Mesendoderm (in vitro differentiated cells): ENCODE results near the gene RNF141.

Experiments
- DNase-seq: peaks from one replicate; pipeline ENCODE4 v3.0.0; 2013
- H2AK5ac ChIP-seq: 2 replicates; pipeline ENCODE4 v1.6.1; 2013; ENCODE audit warnings: low read length, inconsistent platforms
- H2BK120ac ChIP-seq: 2 replicates; pipeline ENCODE4 v1.6.1; 2013; ENCODE audit warnings: low read depth, mild to moderate bottlenecking, low read length, moderate library complexity, mixed read lengths
- H2BK15ac ChIP-seq: replicated peaks from 2 replicates; pipeline ENCODE4 v1.6.1; 2013; ENCODE audit warnings: low read depth, mild to moderate bottlenecking, moderate library complexity
- H2BK5ac ChIP-seq: 2 replicates; pipeline ENCODE4 v1.6.1; 2013; ENCODE audit warnings: low read length, inconsistent platforms
- H3K18ac ChIP-seq: 2 replicates; pipeline ENCODE4 v1.6.1; 2013; ENCODE audit warnings: mild to moderate bottlenecking, low read length, mixed read lengths
- H3K23ac ChIP-seq: one replicate; pipeline ENCODE4 v1.6.1; 2013; ENCODE audit warnings: low read length
- H3K27ac ChIP-seq: 2 replicates; pipeline ENCODE4 v1.5.1; 2013; ENCODE audit warnings: low read depth, mild to moderate bottlenecking, inconsistent platforms, low read length, moderate library complexity
- H3K27me3 ChIP-seq: 2 replicates; pipeline ENCODE4 v1.6.1; 2013; ENCODE audit warnings: low read length, control low read depth, mild to moderate bottlenecking, inconsistent platforms; ENCODE audit not compliant: insufficient read depth, poor library complexity
- H3K36me3 ChIP-seq: 2 replicates; pipeline ENCODE4 v1.6.1; 2013; ENCODE audit warnings: low read length, inconsistent platforms; ENCODE audit not compliant: control insufficient read depth, insufficient read depth
- H3K4ac ChIP-seq: one replicate; pipeline ENCODE4 v1.6.1; 2013; ENCODE audit warnings: low read depth, mild to moderate bottlenecking, low read length, moderate library complexity
- H3K4me1 ChIP-seq: 2 replicates; pipeline ENCODE4 v1.6.1; 2013; ENCODE audit warnings: low read depth, low read length, inconsistent platforms; ENCODE audit not compliant: control insufficient read depth
- H3K4me2 ChIP-seq: 2 replicates; pipeline ENCODE4 v1.6.1; 2013; ENCODE audit warnings: low read length
- H3K4me3 ChIP-seq: 2 replicates; pipeline ENCODE4 v1.5.1; 2013; ENCODE audit warnings: mild to moderate bottlenecking, low read length
- H3K56ac ChIP-seq: one replicate; pipeline ENCODE4 v1.6.1; 2013; ENCODE audit warnings: low read length
- H3K79me1 ChIP-seq: 2 replicates; pipeline ENCODE4 v1.6.1; 2013; ENCODE audit warnings: low read length, inconsistent platforms
- H3K79me2 ChIP-seq: 2 replicates; pipeline ENCODE4 v1.6.1; 2013; ENCODE audit warnings: mild to moderate bottlenecking, low read length; ENCODE audit not compliant: control insufficient read depth, insufficient read depth
- H3K9ac ChIP-seq: 2 replicates; pipeline ENCODE4 v1.6.1; 2013; ENCODE audit warnings: low read length, inconsistent platforms
- H4K5ac ChIP-seq: one replicate; pipeline ENCODE4 v1.6.1; 2013; ENCODE audit warnings: low read length
- H4K8ac ChIP-seq: one replicate; pipeline ENCODE4 v1.6.1; 2013; ENCODE audit warnings: low read depth, mild to moderate bottlenecking, control low read depth, low read length, moderate library complexity
- WGBS: extraction: QIAGEN DNeasy Blood & Tissue Kit; methylation state at CpG from one replicate; pipeline ENCODE4 v1.1.7; 2013; ENCODE audit warnings: low lambda C conversion rate, missing lambda C conversion rate; ENCODE audit not compliant: insufficient coverage; ENCODE audit errors: extremely low coverage; 5-methylcytosine and 5-hydroxymethylcytosine counted together

Gene RNF141

GRCh38 chr11:10503221-10503620 is 37.8 kb downstream of the RNF141 start:
- H4K5ac ChIP-seq = no peak overlapping the region
- H3K4me3 ChIP-seq = no peak overlapping the region
- H3K27me3 ChIP-seq = no peaks in the 10 kb centered on the region
- H2BK120ac ChIP-seq = no peak overlapping the region
- WGBS = no CpG with 5 or more reads among the region's 2 CpGs
- no peak overlapping the region for H3K9ac ChIP-seq
- no peaks in the 10 kb centered on the region for H3K79me2 ChIP-seq
- no peak overlapping the region for H2BK5ac ChIP-seq
- no peak for DNase-seq
- H2BK15ac ChIP-seq = no peak overlapping the region
- H3K4me2 ChIP-seq = no peak overlapping the region
- H3K79me1 ChIP-seq = no peaks in the 10 kb centered on the region
- H3K18ac ChIP-seq = no peak overlapping the region
- no peak overlapping the region for H3K56ac ChIP-seq
- H3K23ac ChIP-seq = no peak overlapping the region
- H3K27ac ChIP-seq = no peak overlapping the region
- peaks cover 5% of the 10 kb centered on the region for H3K36me3 ChIP-seq
- H4K8ac ChIP-seq = no peak overlapping the region
- no peaks in the 10 kb centered on the region for H3K4me1 ChIP-seq
- no peak overlapping the region for H3K4ac ChIP-seq
- H2AK5ac ChIP-seq = no peak overlapping the region

GRCh38 chr11:10502770-10503169 is 38.2 kb downstream of the RNF141 start:
- Histone ChIP-seq H3K4me3 (no peak overlapping the region), H3K4ac (no peak overlapping the region), H3K79me2 (no peaks in the 10 kb centered on the region), H3K27ac (no peak overlapping the region), H3K9ac (no peak overlapping the region), H2BK15ac (no peak overlapping the region), H3K56ac (no peak overlapping the region), H3K23ac (no peak overlapping the region), H3K4me2 (no peak overlapping the region), H3K27me3 (no peaks in the 10 kb centered on the region), H4K8ac (no peak overlapping the region), H3K79me1 (no peaks in the 10 kb centered on the region), H2AK5ac (no peak overlapping the region), H2BK5ac (no peak overlapping the region), H4K5ac (no peak overlapping the region), H3K4me1 (no peaks in the 10 kb centered on the region), H3K36me3 (peaks cover 5% of the 10 kb centered on the region), H3K18ac (no peak overlapping the region), H2BK120ac (no peak overlapping the region)
- no peak for DNase-seq
- WGBS = no CpG with 5 or more reads among the region's 3 CpGs

GRCh38 chr11:10502065-10502680 is 38.8 kb downstream of the RNF141 start:
- no peak overlapping the region for H4K5ac ChIP-seq
- no peak for DNase-seq
- H2BK120ac ChIP-seq = no peak overlapping the region
- no peaks in the 10 kb centered on the region for H3K79me1 ChIP-seq
- peaks cover 5% of the 10 kb centered on the region for H3K36me3 ChIP-seq
- no peak overlapping the region for H3K4me3 ChIP-seq
- no peak overlapping the region for H2BK15ac ChIP-seq
- no peak overlapping the region for H3K23ac ChIP-seq
- no peak overlapping the region for H3K56ac ChIP-seq
- no peak overlapping the region for H2AK5ac ChIP-seq
- H3K79me2 ChIP-seq = no peaks in the 10 kb centered on the region
- no peak overlapping the region for H3K9ac ChIP-seq
- no peak overlapping the region for H3K18ac ChIP-seq
- no peaks in the 10 kb centered on the region for H3K27me3 ChIP-seq
- H4K8ac ChIP-seq = no peak overlapping the region
- no peak overlapping the region for H3K27ac ChIP-seq
- H2BK5ac ChIP-seq = no peak overlapping the region
- WGBS = no CpG with 5 or more reads among the region's 6 CpGs
- H3K4ac ChIP-seq = no peak overlapping the region
- no peak overlapping the region for H3K4me2 ChIP-seq
- no peaks in the 10 kb centered on the region for H3K4me1 ChIP-seq

DNA sequence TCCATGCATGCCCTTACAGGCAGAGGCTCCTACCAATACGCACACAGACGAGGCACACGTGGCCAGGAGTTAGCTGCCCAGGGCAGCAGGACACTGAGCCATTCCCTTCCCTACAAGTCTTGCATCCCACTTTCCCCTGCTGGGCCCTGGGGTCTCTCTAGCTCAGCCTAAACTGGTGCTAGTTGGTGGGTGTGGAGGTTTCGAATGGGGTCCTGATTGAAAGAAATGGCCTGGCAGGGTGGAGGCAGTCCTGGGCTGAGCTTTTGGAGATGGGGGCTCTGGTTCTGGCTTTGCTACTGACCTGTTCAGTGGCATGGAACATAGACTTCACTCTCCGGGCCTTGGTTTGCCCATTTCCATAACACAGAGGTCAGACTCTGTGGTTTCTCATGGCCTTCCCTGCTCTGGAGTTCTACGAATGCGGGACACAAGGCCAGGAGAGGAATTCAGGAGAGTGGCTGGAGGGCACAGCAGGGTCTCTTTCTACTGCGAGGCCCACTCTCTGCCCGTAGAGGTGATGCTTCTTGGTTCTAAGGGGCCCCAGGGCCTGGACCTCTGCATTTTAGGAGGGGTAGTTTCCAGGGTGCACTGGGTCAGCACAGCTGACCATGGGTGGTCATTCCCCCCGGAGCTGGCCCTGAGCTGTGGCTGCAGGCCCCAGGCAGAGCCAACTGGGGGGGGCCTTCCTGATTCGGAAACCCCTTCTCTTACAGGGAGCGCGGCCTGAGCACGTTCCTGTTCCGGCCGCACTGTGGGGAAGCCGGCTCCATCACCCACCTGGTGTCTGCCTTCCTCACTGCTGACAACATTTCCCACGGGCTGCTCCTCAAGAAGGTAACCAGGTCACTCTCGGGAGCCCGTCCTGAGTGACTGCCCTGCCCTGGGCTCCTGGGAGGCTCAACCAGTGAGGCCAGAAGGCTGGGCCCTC is 40.0 kb downstream of the RNF141 start:
- no peaks in the 10 kb centered on the region for H3K79me2 ChIP-seq
- no peak overlapping the region for H3K4ac ChIP-seq
- H3K36me3 ChIP-seq = peaks cover 5% of the 10 kb centered on the region
- no peak overlapping the region for H3K23ac ChIP-seq
- H3K9ac ChIP-seq = no peak overlapping the region
- H3K4me1 ChIP-seq = no peaks in the 10 kb centered on the region
- H3K56ac ChIP-seq = no peak overlapping the region
- no peak for DNase-seq
- no peak overlapping the region for H2AK5ac ChIP-seq
- no peak overlapping the region for H2BK5ac ChIP-seq
- no peak overlapping the region for H4K5ac ChIP-seq
- no peak overlapping the region for H4K8ac ChIP-seq
- no peak overlapping the region for H3K18ac ChIP-seq
- no peak overlapping the region for H3K4me3 ChIP-seq
- no peak overlapping the region for H2BK120ac ChIP-seq
- no peaks in the 10 kb centered on the region for H3K79me1 ChIP-seq
- no peak overlapping the region for H2BK15ac ChIP-seq
- no peak overlapping the region for H3K4me2 ChIP-seq
- H3K27ac ChIP-seq = no peak overlapping the region
- no CpG with 5 or more reads among the region's 20 CpGs for WGBS
- H3K27me3 ChIP-seq = no peaks in the 10 kb centered on the region

DNA sequence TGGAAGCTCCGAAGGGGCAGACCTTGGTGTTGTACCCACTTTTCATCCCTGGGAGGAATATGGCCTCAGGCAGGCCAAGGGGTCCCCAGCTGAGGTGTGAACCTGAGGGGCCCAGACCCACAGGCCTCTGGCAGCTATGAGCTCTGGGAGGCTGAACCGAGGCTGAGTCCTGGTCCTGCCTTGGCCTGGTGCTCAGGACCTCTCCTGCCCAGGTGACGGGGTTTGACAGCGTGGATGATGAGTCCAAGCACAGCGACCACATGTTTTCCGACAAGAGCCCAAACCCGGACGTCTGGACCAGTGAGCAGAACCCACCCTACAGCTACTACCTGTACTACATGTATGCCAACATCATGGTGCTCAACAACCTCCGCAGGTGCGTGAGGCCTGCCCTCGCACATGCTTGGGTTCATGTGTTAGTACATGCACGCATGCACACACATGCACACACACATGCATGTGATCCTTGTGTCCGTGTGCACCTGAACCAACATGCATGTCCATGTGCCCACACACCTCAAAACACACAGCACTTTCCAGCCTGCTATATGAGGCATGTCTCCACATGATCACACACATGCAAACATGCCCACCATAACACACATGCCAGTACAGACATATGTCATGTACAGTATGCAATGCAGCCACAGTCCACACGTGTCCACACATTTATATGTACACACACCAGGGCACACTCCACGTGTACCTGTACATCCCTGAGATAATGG is 40.9 kb downstream of the RNF141 start:
- H3K27ac ChIP-seq = no peak overlapping the region
- H3K9ac ChIP-seq = no peak overlapping the region
- no peak overlapping the region for H3K4ac ChIP-seq
- H3K36me3 ChIP-seq = peaks cover 5% of the 10 kb centered on the region
- H3K4me2 ChIP-seq = no peak overlapping the region
- H2BK120ac ChIP-seq = no peak overlapping the region
- H3K79me1 ChIP-seq = no peaks in the 10 kb centered on the region
- no CpG with 5 or more reads among the region's 15 CpGs for WGBS
- no peak overlapping the region for H4K5ac ChIP-seq
- H3K4me3 ChIP-seq = no peak overlapping the region
- DNase-seq = no peak
- H3K79me2 ChIP-seq = no peaks in the 10 kb centered on the region
- no peaks in the 10 kb centered on the region for H3K27me3 ChIP-seq
- H3K56ac ChIP-seq = no peak overlapping the region
- no peak overlapping the region for H3K18ac ChIP-seq
- H3K23ac ChIP-seq = no peak overlapping the region
- H2BK15ac ChIP-seq = no peak overlapping the region
- no peak overlapping the region for H4K8ac ChIP-seq
- no peak overlapping the region for H2AK5ac ChIP-seq
- H3K4me1 ChIP-seq = no peaks in the 10 kb centered on the region
- no peak overlapping the region for H2BK5ac ChIP-seq
